H9 (cell line): Measurements from ENCODE around the gene EPS8L1. TPM values are rescaled to one million over a fixed set of nuclear protein-coding genes. Genes with fewer than 3 reads are reported as not detected.
A peak's percentile ranks its signal among the peaks of the same experiment; 100 is the strongest.

Source experiments
- DNase-seq: peaks from one replicate; pipeline ENCODE4 v3.0.0-alpha.2; 2017
- H2AFZ ChIP-seq: one replicate; pipeline ENCODE4 v1.6.1; 2013; ENCODE audit warnings: mild to moderate bottlenecking, low read length, control low read depth, moderate library complexity
- H2AK5ac ChIP-seq: 2 replicates; pipeline ENCODE4 v1.6.1; 2013; ENCODE audit warnings: low read length, control low read depth, mixed read lengths; ENCODE audit not compliant: insufficient read length
- H2BK120ac ChIP-seq: one replicate; pipeline ENCODE4 v1.6.1; 2013; ENCODE audit warnings: low read depth, mild to moderate bottlenecking, low read length, control low read depth, inconsistent platforms; ENCODE audit not compliant: poor library complexity, severe bottlenecking
- H2BK12ac ChIP-seq: 2 replicates; pipeline ENCODE4 v1.6.1; 2013; ENCODE audit warnings: low read length, control low read depth, mixed read lengths, low read depth; ENCODE audit not compliant: insufficient read length
- H2BK15ac ChIP-seq: 2 replicates; pipeline ENCODE4 v1.6.1; 2013; ENCODE audit warnings: low read depth, low read length, control low read depth
- H2BK20ac ChIP-seq: one replicate; pipeline ENCODE4 v1.6.1; 2013; ENCODE audit warnings: low read depth, mild to moderate bottlenecking, low read length, control low read depth, inconsistent platforms; ENCODE audit not compliant: poor library complexity, severe bottlenecking
- H2BK5ac ChIP-seq: 2 replicates; pipeline ENCODE4 v1.6.1; 2013; ENCODE audit warnings: low read length, control low read depth, mixed read lengths; ENCODE audit not compliant: insufficient read length
- H3K14ac ChIP-seq: 2 replicates; pipeline ENCODE4 v1.6.1; 2013; ENCODE audit warnings: low read length, control low read depth; ENCODE audit not compliant: insufficient read depth
- H3K18ac ChIP-seq: 2 replicates; pipeline ENCODE4 v1.6.1; 2013; ENCODE audit warnings: low read depth, mild to moderate bottlenecking, mixed read lengths, low read length, control low read depth; ENCODE audit not compliant: insufficient read length
- H3K23ac ChIP-seq: 2 replicates; pipeline ENCODE4 v1.6.1; 2013; ENCODE audit warnings: low read length, control low read depth, mixed read lengths, low read depth; ENCODE audit not compliant: insufficient read length
- H3K23me2 ChIP-seq: 2 replicates; pipeline ENCODE4 v1.6.1; 2013; ENCODE audit warnings: low read depth, mild to moderate bottlenecking, mixed read lengths, low read length, control low read depth; ENCODE audit not compliant: insufficient read length, poor library complexity, severe bottlenecking
- H3K27ac ChIP-seq: 2 replicates; pipeline ENCODE4 v1.5.1; 2013; ENCODE audit warnings: low read length, control low read depth, mixed read lengths, low read depth; ENCODE audit not compliant: insufficient read length
- H3K27me3 ChIP-seq: 2 replicates; pipeline ENCODE4 v1.6.1; 2013; ENCODE audit warnings: low read length, control low read depth, inconsistent platforms; ENCODE audit not compliant: insufficient read depth
- H3K4ac ChIP-seq: 2 replicates; pipeline ENCODE4 v1.6.1; 2013; ENCODE audit warnings: low read depth, mild to moderate bottlenecking, control low read depth, inconsistent platforms, low read length, moderate library complexity
- H3K4me1 ChIP-seq: 2 replicates; pipeline ENCODE4 v1.6.1; 2013; ENCODE audit warnings: low read length, control low read depth, inconsistent platforms; ENCODE audit not compliant: insufficient read depth
- H3K4me2 ChIP-seq: 2 replicates; pipeline ENCODE4 v1.6.1; 2013; ENCODE audit warnings: low read length, control low read depth, mixed read lengths; ENCODE audit not compliant: insufficient read length, insufficient read depth
- H3K56ac ChIP-seq: 2 replicates; pipeline ENCODE4 v1.6.1; 2013; ENCODE audit warnings: low read depth, mild to moderate bottlenecking, mixed read lengths, low read length, control low read depth; ENCODE audit not compliant: insufficient read length
- H3K79me1 ChIP-seq: 2 replicates; pipeline ENCODE4 v1.6.1; 2013; ENCODE audit warnings: low read depth, mild to moderate bottlenecking, moderate library complexity, low read length, control low read depth, inconsistent platforms; ENCODE audit not compliant: insufficient read depth, poor library complexity, severe bottlenecking
- H3K79me2 ChIP-seq: 2 replicates; pipeline ENCODE4 v1.6.1; 2013; ENCODE audit warnings: low read length, control low read depth, inconsistent platforms; ENCODE audit not compliant: insufficient read depth
- H3K9ac ChIP-seq: 2 replicates; pipeline ENCODE4 v1.6.1; 2013; ENCODE audit warnings: low read length, control low read depth, mixed read lengths; ENCODE audit not compliant: insufficient read length; ENCODE audit errors: extremely low read depth
- H3K9me3 ChIP-seq: one replicate; pipeline ENCODE4 v1.6.1; 2013; ENCODE audit warnings: low read depth, low read length, inconsistent platforms; ENCODE audit not compliant: control insufficient read depth
- H3T11ph ChIP-seq: one replicate; pipeline ENCODE4 v1.6.1; 2013; ENCODE audit warnings: mild to moderate bottlenecking, low read length, control low read depth, inconsistent platforms
- H4K20me1 ChIP-seq: one replicate; pipeline ENCODE4 v1.6.1; 2013; ENCODE audit not compliant: control insufficient read depth, insufficient read length, insufficient read depth
- H4K5ac ChIP-seq: 2 replicates; pipeline ENCODE4 v1.6.1; 2013; ENCODE audit warnings: low read depth, mild to moderate bottlenecking, mixed read lengths, low read length, control low read depth; ENCODE audit not compliant: insufficient read length
- H4K8ac ChIP-seq: replicated peaks from 2 replicates; pipeline ENCODE4 v1.6.1; 2013; ENCODE audit warnings: low read length, control low read depth, mixed read lengths, low read depth; ENCODE audit not compliant: insufficient read length
- H4K91ac ChIP-seq: 2 replicates; pipeline ENCODE4 v1.6.1; 2013; ENCODE audit warnings: low read depth, mild to moderate bottlenecking, moderate library complexity, mixed read lengths, low read length, control low read depth; ENCODE audit not compliant: insufficient read length
- H3K27ac Mint-ChIP-seq, 3 experiments: 2 replicates in 2 of 3; 3 replicates in 1 of 3; pipeline ENCODE4 v1.8.0; 2020 to 2021; ENCODE audit warnings: mixed read lengths in 3 of 3, mild to moderate bottlenecking in 1 of 3, moderate library complexity in 1 of 3
- H3K27me3 Mint-ChIP-seq: 2 replicates; pipeline ENCODE4 v1.8.0; 2021; ENCODE audit warnings: low read depth, mild to moderate bottlenecking, moderate library complexity, mixed read lengths
- H3K36me3 Mint-ChIP-seq, 3 experiments: 2 replicates in 2 of 3; 3 replicates in 1 of 3; pipeline ENCODE4 v1.8.0; 2020 to 2021; ENCODE audit warnings: low read depth in 3 of 3, mixed read lengths in 3 of 3; ENCODE audit not compliant: insufficient read depth in 1 of 3
- H3K4me1 Mint-ChIP-seq, 2 experiments: 2 replicates each; pipeline ENCODE4 v1.8.0; 2020; ENCODE audit warnings: mixed read lengths in 2 of 2
- H3K4me3 Mint-ChIP-seq, 2 experiments: 2 replicates in 1 of 2; 3 replicates in 1 of 2; pipeline ENCODE4 v1.8.0; 2020 to 2021; ENCODE audit warnings: mild to moderate bottlenecking in 2 of 2, mixed read lengths in 2 of 2, moderate library complexity in 1 of 2
- H3K9me3 Mint-ChIP-seq, 2 experiments: 2 replicates in 1 of 2; 3 replicates in 1 of 2; pipeline ENCODE4 v1.8.0; 2020; ENCODE audit warnings: mild to moderate bottlenecking in 2 of 2, mixed read lengths in 2 of 2, moderate library complexity in 1 of 2
- WGBS: extraction: QIAGEN DNeasy Blood & Tissue Kit; methylation state at CpG from one replicate; pipeline ENCODE4 v1.1.7; 2013; ENCODE audit warnings: missing lambda C conversion rate, low lambda C conversion rate, mixed read lengths; ENCODE audit not compliant: insufficient read length; ENCODE audit errors: extremely low coverage; 5-methylcytosine and 5-hydroxymethylcytosine counted together
- total RNA-seq: library from RNA; stranded (reverse); gene quantifications from 2 replicates; pipeline ENCODE4 v1.2.1, GENCODE V29; 2021
- TF ChIP-seq, protein P1 (sequence below): fragments of 200-600 bp; sonication (generic); conservative IDR thresholded peaks from 3 replicates; pipeline ENCODE4 v1.8.0; 2021; ENCODE audit warnings: antibody characterized with exemption, mild to moderate bottlenecking

The EPS8L1 gene
- total RNA-seq, 1 experiment from 2014 or later = 24.0 TPM

DNA sequence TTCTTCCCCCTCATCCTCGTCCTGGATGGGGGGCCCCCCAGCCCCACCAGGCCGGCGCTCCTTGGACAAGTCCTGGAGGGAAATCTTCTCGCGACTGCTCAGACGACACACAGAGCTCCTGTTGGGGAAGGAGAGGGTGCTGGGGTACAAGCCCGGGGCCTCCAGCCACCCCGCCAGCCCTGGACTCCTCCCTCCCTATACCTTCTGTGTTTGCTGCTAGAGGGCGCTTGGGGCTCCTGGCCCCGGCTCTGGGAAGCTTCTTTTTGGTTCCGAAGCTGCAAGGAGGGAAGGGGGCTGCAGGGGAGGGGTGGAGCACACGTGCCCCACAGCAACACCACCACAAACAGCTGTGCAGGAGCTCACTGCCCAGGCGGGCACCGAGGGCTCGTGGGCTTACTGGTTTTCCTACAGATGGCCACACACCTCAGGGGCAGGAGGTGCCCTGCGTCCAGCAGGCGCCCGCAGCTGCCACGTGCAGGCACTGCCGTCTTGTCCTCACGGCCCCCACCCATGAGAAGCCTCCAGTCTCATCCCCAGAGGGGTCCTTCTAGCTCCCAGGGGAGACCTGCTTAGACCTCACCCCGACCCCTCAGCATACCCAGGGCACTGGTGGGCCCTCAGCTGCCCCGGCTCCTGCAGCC, 20.5 kb downstream of the EPS8L1 start:
- Histone ChIP-seq H3K9me3 (no peaks in the 10 kb centered on the region), H3K4me1 (no peaks in the 10 kb centered on the region), H2AK5ac (no peak overlapping the region), H3K4me2 (no peak overlapping the region), H3K56ac (no peak overlapping the region), H2BK20ac (no peak overlapping the region), H3K14ac (no peak overlapping the region), H4K5ac (no peak overlapping the region), H4K91ac (no peak overlapping the region), H3K23ac (no peak overlapping the region), H3K9ac (no peak overlapping the region), H2BK12ac (no peak overlapping the region), H3K27ac (no peak overlapping the region), H3T11ph (no peak overlapping the region), H2AFZ (no peak overlapping the region), H2BK120ac (no peak overlapping the region), H3K27me3 (no peaks in the 10 kb centered on the region), H2BK15ac (no peak overlapping the region), H3K79me2 (no peaks in the 10 kb centered on the region), H4K8ac (no peak overlapping the region), H2BK5ac (no peak overlapping the region), H3K18ac (no peak overlapping the region), H3K79me1 (peaks cover 3% of the 10 kb centered on the region), H4K20me1 (peaks cover 2% of the 10 kb centered on the region), H3K23me2 (peaks cover 3% of the 10 kb centered on the region), H3K4ac (no peak overlapping the region)
- no peak overlapping the region; a peak in 1 of 5 replicates for H3K4me3 Mint-ChIP-seq
- H3K4me1 Mint-ChIP-seq = peaks cover 3 to 23% of the 10 kb centered on the region in 2 experiments
- peak; percentile 57 for DNase-seq
- H3K27me3 Mint-ChIP-seq = no peaks in the 10 kb centered on the region; the same call in 1 of the 2 replicates
- TF ChIP-seq, protein P1, sequence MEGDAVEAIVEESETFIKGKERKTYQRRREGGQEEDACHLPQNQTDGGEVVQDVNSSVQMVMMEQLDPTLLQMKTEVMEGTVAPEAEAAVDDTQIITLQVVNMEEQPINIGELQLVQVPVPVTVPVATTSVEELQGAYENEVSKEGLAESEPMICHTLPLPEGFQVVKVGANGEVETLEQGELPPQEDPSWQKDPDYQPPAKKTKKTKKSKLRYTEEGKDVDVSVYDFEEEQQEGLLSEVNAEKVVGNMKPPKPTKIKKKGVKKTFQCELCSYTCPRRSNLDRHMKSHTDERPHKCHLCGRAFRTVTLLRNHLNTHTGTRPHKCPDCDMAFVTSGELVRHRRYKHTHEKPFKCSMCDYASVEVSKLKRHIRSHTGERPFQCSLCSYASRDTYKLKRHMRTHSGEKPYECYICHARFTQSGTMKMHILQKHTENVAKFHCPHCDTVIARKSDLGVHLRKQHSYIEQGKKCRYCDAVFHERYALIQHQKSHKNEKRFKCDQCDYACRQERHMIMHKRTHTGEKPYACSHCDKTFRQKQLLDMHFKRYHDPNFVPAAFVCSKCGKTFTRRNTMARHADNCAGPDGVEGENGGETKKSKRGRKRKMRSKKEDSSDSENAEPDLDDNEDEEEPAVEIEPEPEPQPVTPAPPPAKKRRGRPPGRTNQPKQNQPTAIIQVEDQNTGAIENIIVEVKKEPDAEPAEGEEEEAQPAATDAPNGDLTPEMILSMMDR = peak; percentile 31; the same call in 2 of the 3 replicates
- WGBS = no CpG with 5 or more reads among the region's 23 CpGs
- H3K9me3 Mint-ChIP-seq = no peaks in the 10 kb centered on the region; a peak in 1 of 5 replicates
- H3K27ac Mint-ChIP-seq = no peak overlapping the region
- H3K36me3 Mint-ChIP-seq = peaks cover 5 to 17% (median 6%) of the 10 kb centered on the region in 3 experiments; a peak in 6 of 7 replicates
